Measurements from ENCODE around the gene CDK11A. TPM values are rescaled to one million over a fixed set of nuclear protein-coding genes. Genes with fewer than 3 reads are reported as not detected.
A peak's percentile ranks its signal among the peaks of the same experiment; 100 is the strongest.

CDK11A gene
- total RNA-seq, 1 experiment from 2014 or later: 56.1 TPM

- Histone ChIP-seq H3K4me1 (ENCODE audit: insufficient read depth, low read length, poor library complexity, severe bottlenecking) (no peaks in the 10 kb centered on the region), H3K9me3 (ENCODE audit: low read depth, low read length, poor library complexity, severe bottlenecking) (no peaks in the 10 kb centered on the region), H3K4me3 (ENCODE audit: low read depth, low read length, poor library complexity, severe bottlenecking) (no peak overlapping the region), H3K36me3 (ENCODE audit: insufficient read depth, low read length, poor library complexity, severe bottlenecking) (peaks cover 51% of the 10 kb centered on the region), H3K27ac (ENCODE audit: low read depth, low read length, poor library complexity, severe bottlenecking) (peak overlapping the region; percentile 67), H3K27me3 (replicated peaks; ENCODE audit: insufficient read depth, low read depth, low read length, poor library complexity) (no peaks in the 10 kb centered on the region)
- BruUV-seq (replicated peaks): no TSS peak
- no peak for DNase-seq (ENCODE audit: low spot score)
- TF ChIP-seq CTCF (conservative IDR thresholded peaks at IDR 0.05; ENCODE audit: low read depth, low read length): no peak
- TF ChIP-seq EZH2 (IDR thresholded peaks at IDR 0.05; ENCODE audit: borderline replicate concordance, low read depth, low read length, poor library complexity, severe bottlenecking): no peak
- ChIA-PET CTCF (no interaction called here), POLR2A (ENCODE audit: low non-redundant PET) (interaction anchor here (0.5 kb wide), 1 partner anchor 16 kb away, joined by 3 read pairs; no protein-coding TSS in a partner anchor)
- intact Hi-C loops (cut with micrococcal nuclease; ENCODE audit: unreplicated experiment): no loop called here
These were observed 34.0 kb upstream of the CDK11A start for GRCh38 chr1:1758059-1758621.

GRCh38 chr1:1757422-1758058 is 33.4 kb upstream of the CDK11A start:
- Histone ChIP-seq H3K9me3 (ENCODE audit: low read depth, low read length, poor library complexity, severe bottlenecking) (no peaks in the 10 kb centered on the region), H3K27me3 (replicated peaks; ENCODE audit: insufficient read depth, low read depth, low read length, poor library complexity) (no peaks in the 10 kb centered on the region), H3K36me3 (ENCODE audit: insufficient read depth, low read length, poor library complexity, severe bottlenecking) (peaks cover 51% of the 10 kb centered on the region), H3K4me3 (ENCODE audit: low read depth, low read length, poor library complexity, severe bottlenecking) (no peak overlapping the region), H3K4me1 (ENCODE audit: insufficient read depth, low read length, poor library complexity, severe bottlenecking) (no peaks in the 10 kb centered on the region), H3K27ac (ENCODE audit: low read depth, low read length, poor library complexity, severe bottlenecking) (peak overlapping the region; percentile 67)
- intact Hi-C loops (cut with micrococcal nuclease; ENCODE audit: unreplicated experiment): no loop called here
- CTCF ChIA-PET: no interaction called here
- POLR2A ChIA-PET (ENCODE audit: low non-redundant PET): no interaction called here
- no peak for DNase-seq (ENCODE audit: low spot score)
- no TSS peak for BruUV-seq (replicated peaks)
- TF ChIP-seq CTCF (conservative IDR thresholded peaks at IDR 0.05; ENCODE audit: low read depth, low read length) (no peak), EZH2 (IDR thresholded peaks at IDR 0.05; ENCODE audit: borderline replicate concordance, low read depth, low read length, poor library complexity, severe bottlenecking) (no peak)

GRCh38 chr1:1756661-1757421 is 32.7 kb upstream of the CDK11A start:
- intact Hi-C loops (cut with micrococcal nuclease; ENCODE audit: unreplicated experiment): no loop called here
- no peaks in the 10 kb centered on the region for H3K9me3 ChIP-seq (ENCODE audit: low read depth, low read length, poor library complexity, severe bottlenecking)
- no peak for DNase-seq (ENCODE audit: low spot score)
- H3K36me3 ChIP-seq (ENCODE audit: insufficient read depth, low read length, poor library complexity, severe bottlenecking): peaks cover 47% of the 10 kb centered on the region
- ChIA-PET CTCF (no interaction called here), POLR2A (ENCODE audit: low non-redundant PET) (no interaction called here)
- no TSS peak for BruUV-seq (replicated peaks)
- no peak overlapping the region for H3K27ac ChIP-seq (ENCODE audit: low read depth, low read length, poor library complexity, severe bottlenecking)
- H3K4me1 ChIP-seq (ENCODE audit: insufficient read depth, low read length, poor library complexity, severe bottlenecking): no peaks in the 10 kb centered on the region
- no peaks in the 10 kb centered on the region for H3K27me3 ChIP-seq (replicated peaks; ENCODE audit: insufficient read depth, low read depth, low read length, poor library complexity)
- TF ChIP-seq CTCF (conservative IDR thresholded peaks at IDR 0.05; ENCODE audit: low read depth, low read length) (no peak), EZH2 (IDR thresholded peaks at IDR 0.05; ENCODE audit: borderline replicate concordance, low read depth, low read length, poor library complexity, severe bottlenecking) (no peak)
- no peak overlapping the region for H3K4me3 ChIP-seq (ENCODE audit: low read depth, low read length, poor library complexity, severe bottlenecking)
